OCI-LY7 (cell line): ENCODE measurements around the gene GADD45GIP1. TPM values are rescaled to one million over a fixed set of nuclear protein-coding genes. Genes with fewer than 3 reads are reported as not detected.

ENCODE experiments used
- BruUV-seq: library from RNA; stranded (reverse); fragments of 400-500 nt; replicated peaks from 2 replicates; lab custom pipeline; 2021; lab: Mats Ljungman, UMichigan
- CTCF ChIA-PET: fragments of 300-600 bp; sonication (Branson Sonifier 250); formaldehyde crosslinking; loops from one replicate; lab custom pipeline; 2022; ENCODE audit warnings: antibody characterized with exemption; ENCODE audit not compliant: unreplicated experiment; lab: Charles Lee
- POLR2A ChIA-PET: fragments of 300-600 bp; sonication (Branson Sonifier 250); formaldehyde crosslinking; loops from one replicate; lab custom pipeline; 2022; ENCODE audit warnings: antibody characterized with exemption; lab: Charles Lee
- DNase-seq: peaks from one replicate; pipeline ENCODE4 v3.0.0-alpha.2; 2015; ENCODE audit warnings: low spot score
- H2AFZ ChIP-seq: fragments of 200-600 bp; sonication (generic), shearing (Covaris generic); 2 replicates; pipeline ENCODE4 v1.6.1; 2014; ENCODE audit warnings: mild to moderate bottlenecking, antibody characterized with exemption, low read length, moderate library complexity
- H3K27ac ChIP-seq: fragments of 200-600 bp; sonication (generic); 2 replicates; pipeline ENCODE4 v1.5.1; 2014; ENCODE audit warnings: mixed run types, low read depth, mild to moderate bottlenecking, moderate library complexity, low read length, inconsistent platforms; ENCODE audit not compliant: poor library complexity, severe bottlenecking
- H3K36me3 ChIP-seq: fragments of 200-600 bp; sonication (generic); 2 replicates; pipeline ENCODE4 v1.6.1; 2014; ENCODE audit warnings: mild to moderate bottlenecking, antibody characterized with exemption, low read length, moderate library complexity, mixed read lengths; ENCODE audit not compliant: insufficient read depth
- H3K4me1 ChIP-seq: fragments of 200-600 bp; sonication (generic); 2 replicates; pipeline ENCODE4 v1.5.1; 2014; ENCODE audit warnings: mild to moderate bottlenecking, low read length; ENCODE audit not compliant: insufficient read depth, poor library complexity, severe bottlenecking
- H3K4me2 ChIP-seq: fragments of 200-600 bp; sonication (generic); 2 replicates; pipeline ENCODE4 v1.6.1; 2014; ENCODE audit warnings: mild to moderate bottlenecking, low read length
- H3K4me3 ChIP-seq: fragments of 200-600 bp; sonication (generic); 2 replicates; pipeline ENCODE4 v1.5.1; 2014; ENCODE audit warnings: mild to moderate bottlenecking, low read depth, low read length; ENCODE audit not compliant: poor library complexity, severe bottlenecking
- H3K79me2 ChIP-seq: fragments of 200-600 bp; sonication (generic); 2 replicates; pipeline ENCODE4 v1.6.1; 2016; ENCODE audit warnings: low read depth, mild to moderate bottlenecking, low read length, moderate library complexity, mixed read lengths; ENCODE audit not compliant: insufficient read depth
- H3K9me2 ChIP-seq: fragments of 200-600 bp; sonication (generic); 2 replicates; pipeline ENCODE4 v1.6.1; 2016; ENCODE audit warnings: mild to moderate bottlenecking, low read length, mixed read lengths; ENCODE audit not compliant: insufficient read depth
- H3K9me3 ChIP-seq: fragments of 200-600 bp; sonication (generic); 2 replicates; pipeline ENCODE4 v1.6.1; 2014; ENCODE audit warnings: mild to moderate bottlenecking, mixed run types, low read length, mixed read lengths
- H4K20me1 ChIP-seq: fragments of 200-600 bp; sonication (generic); 2 replicates; pipeline ENCODE4 v1.6.1; 2014; ENCODE audit warnings: mild to moderate bottlenecking, antibody characterized with exemption, low read length, moderate library complexity, mixed read lengths; ENCODE audit not compliant: insufficient read depth
- CTCF ChIP-seq: fragments of 200-600 bp; sonication (generic); conservative IDR thresholded peaks from 2 replicates; pipeline ENCODE4 v1.5.1; 2014; ENCODE audit warnings: mild to moderate bottlenecking, antibody characterized with exemption, low read length, moderate library complexity, mixed read lengths
- EZH2phosphoT487 ChIP-seq: fragments of 200-600 bp; sonication (generic); IDR thresholded peaks from 2 replicates; pipeline ENCODE4 v1.6.1; 2018; ENCODE audit warnings: low read depth, borderline replicate concordance, mild to moderate bottlenecking, mixed run types, antibody characterized with exemption, low read length, moderate library complexity, mixed read lengths
- intact Hi-C: fragments of 100-400 bp; cut with micrococcal nuclease; formaldehyde crosslinking; loops from one replicate; pipeline ENCODE4 v1.10.0; 2022; ENCODE audit not compliant: unreplicated experiment
- total RNA-seq, 2 experiments: library from RNA; depleted of rRNA in 1 of 2; stranded (reverse); fragments of >200 nt in 1 of 2; shearing (Covaris generic) in 1 of 2; gene quantifications; 2 replicates each; pipeline ENCODE4 v1.2.3, GENCODE V29; 2014 to 2022

GADD45GIP1 gene
- total RNA-seq, 2 experiments from 2014 or later, result 29.5 to 32.4 TPM

- Histone ChIP-seq H4K20me1 (peaks cover 14% of the 10 kb centered on the region; the same call in 1 of the 2 replicates), H3K4me2 (peak overlapping the region; percentile 95), H3K9me3 (no peaks in the 10 kb centered on the region), H3K4me3 (peak overlapping the region; percentile 88), H2AFZ (no peak overlapping the region), H3K27ac (no peak overlapping the region), H3K9me2 (no peaks in the 10 kb centered on the region), H3K79me2 (peaks cover 20% of the 10 kb centered on the region), H3K36me3 (peaks cover 89% of the 10 kb centered on the region), H3K4me1 (peaks cover 36% of the 10 kb centered on the region)
- TF ChIP-seq CTCF (no peak), EZH2phosphoT487 (no peak)
- POLR2A ChIA-PET, result no interaction called here
- intact Hi-C loops, result no loop called here
- CTCF ChIA-PET, result no interaction called here
- BruUV-seq, result no TSS peak
- DNase-seq, result no peak
Measured at GRCh38 chr19:12947702-12948611, 9.1 kb downstream of the GADD45GIP1 start.

- POLR2A ChIA-PET, result interaction anchor here (0.9 to 1.1 kb wide), 3 partner anchors 9 to 208 kb away, joined by 3 to 4 read pairs (median 4); no protein-coding TSS in a partner anchor
Measured at GRCh38 chr19:12946731-12947496, 10.1 kb downstream of the GADD45GIP1 start.

More at GRCh38 chr19:12946731-12947496, 10.1 kb downstream of the GADD45GIP1 start:
- Histone ChIP-seq H3K4me3 (peak overlapping the region; percentile 88), H3K4me1 (peaks cover 45% of the 10 kb centered on the region), H3K4me2 (peak overlapping the region; percentile 95), H3K27ac (peak overlapping the region; percentile 64), H2AFZ (no peak overlapping the region), H3K9me3 (no peaks in the 10 kb centered on the region), H3K79me2 (peaks cover 28% of the 10 kb centered on the region), H3K36me3 (peaks cover 90% of the 10 kb centered on the region), H4K20me1 (peaks cover 14% of the 10 kb centered on the region; the same call in 1 of the 2 replicates), H3K9me2 (no peaks in the 10 kb centered on the region)
- BruUV-seq, result TSS peak; percentile 39
- no peak for DNase-seq
- CTCF ChIA-PET, result no interaction called here
- no peak for TF ChIP-seq EZH2phosphoT487
- TF ChIP-seq CTCF, result no peak
- intact Hi-C loops, result no loop called here
